Neuron (in vitro differentiated cells): Measurements from ENCODE around the gene CCDC88B.
"Not testable (repeated sequence)": the region's sequence is repeated elsewhere in the genome, so short reads cannot be mapped to it uniquely, and the experiment has no call there.

Experiments
- H2AFZ ChIP-seq: one replicate; pipeline ENCODE4 v1.6.1; 2013; ENCODE audit warnings: low read depth, mild to moderate bottlenecking, inconsistent platforms, low read length, moderate library complexity
- H3K27me3 ChIP-seq: one replicate; pipeline ENCODE4 v1.6.1; 2013; ENCODE audit warnings: low read length; ENCODE audit not compliant: insufficient read depth
- H3K36me3 ChIP-seq: one replicate; pipeline ENCODE4 v1.6.1; 2013; ENCODE audit warnings: low read length; ENCODE audit not compliant: insufficient read depth
- H3K4me1 ChIP-seq: one replicate; pipeline ENCODE4 v1.6.1; 2013; ENCODE audit warnings: low read length; ENCODE audit not compliant: insufficient read depth
- H3K4me3 ChIP-seq: 2 replicates; pipeline ENCODE4 v1.5.1; 2013; ENCODE audit warnings: mild to moderate bottlenecking, low read length, moderate library complexity
- H3K9me3 ChIP-seq: one replicate; pipeline ENCODE4 v1.6.1; 2013; ENCODE audit warnings: low read length

The CCDC88B gene

DNA sequence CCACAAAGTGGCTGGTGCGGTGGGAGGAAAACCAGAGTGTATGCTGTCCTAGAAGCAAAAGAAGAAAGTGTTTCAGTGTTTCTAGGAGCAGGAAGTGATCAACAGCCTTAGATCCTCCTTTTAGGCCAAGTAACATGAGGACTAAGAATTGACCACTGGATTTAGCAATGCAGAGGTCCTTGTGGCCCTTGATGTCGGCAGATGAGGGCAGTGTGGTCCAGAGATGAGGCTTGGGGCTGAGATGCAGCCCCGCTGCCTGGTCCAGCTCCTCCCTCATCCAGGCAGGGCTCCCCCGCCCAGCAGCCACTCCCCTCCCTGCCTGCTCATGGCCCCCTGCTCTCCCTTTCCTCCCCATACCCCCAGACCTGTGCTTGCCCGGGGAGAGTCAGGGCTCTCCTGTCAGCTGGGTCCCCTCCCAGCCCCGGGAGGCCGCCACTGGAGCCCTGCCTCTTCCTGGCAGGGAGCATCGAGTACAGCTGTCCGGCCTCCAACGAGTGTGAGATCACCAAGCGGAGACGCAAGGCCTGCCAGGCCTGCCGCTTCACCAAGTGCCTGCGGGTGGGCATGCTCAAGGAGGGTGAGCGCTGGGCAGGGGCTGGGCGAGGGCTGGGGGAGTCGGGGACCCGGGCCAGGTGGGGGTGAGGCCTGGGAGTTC lies 26.4 kb upstream of the CCDC88B start:
- no peak overlapping the region for H3K4me3 ChIP-seq
- no peaks in the 10 kb centered on the region for H3K27me3 ChIP-seq
- H3K36me3 ChIP-seq = peaks cover 12% of the 10 kb centered on the region
- H3K4me1 ChIP-seq = peaks cover 12% of the 10 kb centered on the region
- no peaks in the 10 kb centered on the region for H3K9me3 ChIP-seq
- H2AFZ ChIP-seq = no peak overlapping the region

DNA sequence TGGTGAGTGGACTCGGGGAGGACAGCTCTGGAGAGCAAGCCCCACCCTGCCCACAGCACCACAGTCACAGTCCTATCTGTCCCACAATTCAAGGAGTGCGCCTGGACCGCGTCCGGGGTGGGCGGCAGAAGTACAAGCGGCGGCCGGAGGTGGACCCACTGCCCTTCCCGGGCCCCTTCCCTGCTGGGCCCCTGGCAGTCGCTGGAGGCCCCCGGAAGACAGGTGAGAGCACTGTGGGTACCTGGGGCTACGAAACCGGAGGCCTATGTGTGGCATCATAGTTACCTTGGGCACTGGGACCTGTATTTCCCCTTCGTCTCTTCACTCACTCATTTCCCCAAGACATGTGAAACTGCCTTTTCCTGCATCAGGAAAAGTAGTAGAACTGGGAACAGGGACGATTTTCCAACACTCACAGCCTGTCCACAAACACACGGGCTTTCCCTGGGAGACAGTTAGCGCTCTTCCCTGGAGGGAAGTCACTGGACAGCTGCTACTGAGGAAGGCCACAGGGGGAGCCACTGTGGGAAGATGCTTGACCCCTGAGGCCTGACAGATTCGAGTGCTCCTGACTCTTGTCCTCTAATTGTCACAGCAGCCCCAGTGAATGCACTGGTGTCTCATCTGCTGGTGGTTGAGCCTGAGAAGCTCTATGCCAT lies 25.7 kb upstream of the CCDC88B start:
- no peak overlapping the region for H2AFZ ChIP-seq
- H3K4me3 ChIP-seq = no peak overlapping the region
- no peaks in the 10 kb centered on the region for H3K9me3 ChIP-seq
- H3K36me3 ChIP-seq = peaks cover 12% of the 10 kb centered on the region
- no peaks in the 10 kb centered on the region for H3K27me3 ChIP-seq
- peaks cover 17% of the 10 kb centered on the region for H3K4me1 ChIP-seq

DNA sequence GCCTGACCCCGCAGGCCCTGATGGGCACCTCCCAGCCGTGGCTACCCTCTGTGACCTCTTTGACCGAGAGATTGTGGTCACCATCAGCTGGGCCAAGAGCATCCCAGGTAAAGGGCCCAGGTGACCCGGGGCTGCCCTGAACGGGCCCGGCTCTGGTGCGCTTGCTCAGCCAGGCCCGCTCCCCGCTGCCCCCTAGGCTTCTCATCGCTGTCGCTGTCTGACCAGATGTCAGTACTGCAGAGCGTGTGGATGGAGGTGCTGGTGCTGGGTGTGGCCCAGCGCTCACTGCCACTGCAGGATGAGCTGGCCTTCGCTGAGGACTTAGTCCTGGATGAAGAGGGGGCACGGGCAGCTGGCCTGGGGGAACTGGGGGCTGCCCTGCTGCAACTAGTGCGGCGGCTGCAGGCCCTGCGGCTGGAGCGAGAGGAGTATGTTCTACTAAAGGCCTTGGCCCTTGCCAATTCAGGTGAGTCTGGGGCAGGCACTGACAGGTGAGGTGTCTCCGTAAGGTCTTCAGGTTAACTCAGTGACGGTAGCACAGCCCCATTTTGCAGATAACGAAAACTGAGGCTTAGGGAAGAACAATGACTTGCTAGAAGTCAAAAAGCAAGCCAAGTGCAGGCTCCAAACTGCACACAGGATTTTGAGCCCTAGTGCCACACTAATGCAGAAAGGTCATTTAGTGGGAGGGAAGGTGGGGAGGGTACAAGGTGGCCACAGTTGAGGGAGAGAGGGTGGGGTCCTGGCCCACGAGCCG lies 25.0 kb upstream of the CCDC88B start:
- no peaks in the 10 kb centered on the region for H3K9me3 ChIP-seq
- H3K4me1 ChIP-seq = peaks cover 18% of the 10 kb centered on the region
- H3K36me3 ChIP-seq = peaks cover 12% of the 10 kb centered on the region
- no peak overlapping the region for H2AFZ ChIP-seq
- no peak overlapping the region for H3K4me3 ChIP-seq
- no peaks in the 10 kb centered on the region for H3K27me3 ChIP-seq

DNA sequence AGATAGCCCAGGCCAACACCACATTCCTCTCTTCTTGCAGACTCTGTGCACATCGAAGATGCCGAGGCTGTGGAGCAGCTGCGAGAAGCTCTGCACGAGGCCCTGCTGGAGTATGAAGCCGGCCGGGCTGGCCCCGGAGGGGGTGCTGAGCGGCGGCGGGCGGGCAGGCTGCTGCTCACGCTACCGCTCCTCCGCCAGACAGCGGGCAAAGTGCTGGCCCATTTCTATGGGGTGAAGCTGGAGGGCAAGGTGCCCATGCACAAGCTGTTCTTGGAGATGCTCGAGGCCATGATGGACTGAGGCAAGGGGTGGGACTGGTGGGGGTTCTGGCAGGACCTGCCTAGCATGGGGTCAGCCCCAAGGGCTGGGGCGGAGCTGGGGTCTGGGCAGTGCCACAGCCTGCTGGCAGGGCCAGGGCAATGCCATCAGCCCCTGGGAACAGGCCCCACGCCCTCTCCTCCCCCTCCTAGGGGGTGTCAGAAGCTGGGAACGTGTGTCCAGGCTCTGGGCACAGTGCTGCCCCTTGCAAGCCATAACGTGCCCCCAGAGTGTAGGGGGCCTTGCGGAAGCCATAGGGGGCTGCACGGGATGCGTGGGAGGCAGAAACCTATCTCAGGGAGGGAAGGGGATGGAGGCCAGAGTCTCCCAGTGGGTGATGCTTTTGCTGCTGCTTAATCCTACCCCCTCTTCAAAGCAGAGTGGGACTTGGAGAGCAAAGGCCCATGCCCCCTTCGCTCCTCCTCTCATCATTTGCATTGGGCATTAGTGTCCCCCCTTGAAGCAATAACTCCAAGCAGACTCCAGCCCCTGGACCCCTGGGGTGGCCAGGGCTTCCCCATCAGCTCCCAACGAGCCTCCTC lies 24.1 kb upstream of the CCDC88B start:
- H3K36me3 ChIP-seq = peaks cover 12% of the 10 kb centered on the region
- not testable (repeated sequence) for H3K4me3 ChIP-seq

DNA sequence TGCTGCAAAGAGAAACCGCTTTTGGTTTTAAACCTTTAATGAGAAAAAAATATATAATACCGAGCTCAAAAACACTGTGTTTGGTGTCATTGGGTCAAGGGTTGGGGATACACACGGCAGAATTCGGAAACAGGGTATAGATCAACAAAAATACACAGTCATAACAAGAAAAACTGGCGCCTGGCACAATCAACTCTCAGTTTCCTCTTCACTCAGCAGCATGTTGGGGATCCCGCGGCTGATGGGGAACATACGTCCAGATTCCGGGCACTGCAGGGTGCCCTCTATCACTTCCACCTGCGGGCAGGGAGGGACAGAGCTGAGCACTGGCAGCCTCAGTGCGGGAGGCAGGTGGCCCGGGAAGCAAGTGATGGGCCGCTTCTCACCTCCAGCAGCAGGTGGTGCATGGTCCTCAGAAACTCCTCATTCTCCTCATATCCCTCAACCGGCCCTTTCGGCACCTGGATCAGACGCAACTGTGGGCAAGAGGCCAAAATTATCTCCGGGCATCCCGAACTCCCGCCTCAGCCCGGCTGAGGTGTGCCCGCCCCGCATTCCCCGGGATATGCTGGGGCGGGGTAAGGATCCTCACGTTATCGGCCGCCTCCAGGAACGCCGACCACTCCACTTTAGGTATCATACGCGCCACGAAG lies 23.2 kb upstream of the CCDC88B start:
- H3K4me1 ChIP-seq = peaks cover 18% of the 10 kb centered on the region
- H3K36me3 ChIP-seq = peaks cover 14% of the 10 kb centered on the region
- H2AFZ ChIP-seq = no peak overlapping the region

More for the DNA sequence above, 24.1 kb upstream of the CCDC88B start:
- not testable (repeated sequence) for H3K27me3 ChIP-seq, H3K9me3 ChIP-seq, H2AFZ ChIP-seq
- peaks cover 18% of the 10 kb centered on the region for H3K4me1 ChIP-seq

DNA sequence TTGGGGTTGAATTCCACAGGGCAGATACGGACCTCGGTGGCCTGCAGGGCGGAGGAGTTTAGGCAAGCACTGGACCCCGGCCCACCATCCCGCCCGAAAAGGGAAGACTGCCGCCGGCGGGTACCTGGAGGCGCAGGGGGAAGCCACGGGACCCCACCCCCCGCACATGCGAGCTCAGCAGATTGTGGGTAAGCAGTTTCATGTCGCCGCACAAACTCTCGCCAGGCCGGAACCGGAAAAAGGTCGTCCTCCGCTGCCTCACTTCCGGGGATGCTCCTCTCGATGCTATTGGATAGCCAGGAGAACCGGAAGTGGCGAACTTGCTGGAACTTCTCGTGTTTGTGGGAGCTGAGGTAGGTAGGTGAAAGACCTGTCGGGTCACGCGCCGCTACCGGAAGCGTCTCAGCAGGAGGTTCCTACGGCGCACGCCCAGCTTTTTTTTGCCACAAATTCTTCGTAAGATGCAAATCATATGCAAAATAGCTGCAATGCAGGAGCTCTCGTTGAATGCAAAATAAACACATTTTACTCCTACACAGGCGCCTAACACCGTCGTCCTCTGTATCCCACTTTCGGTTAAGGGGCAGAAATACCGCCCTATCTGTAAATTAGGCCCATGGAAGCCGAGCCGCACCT lies 22.6 kb upstream of the CCDC88B start, which contains the start of gene TRMT112:
Gene TRMT112 (minus strand): TSS at position 235 of the 636 bp plus-strand sequence. CDS start 33 bp downstream, at position 202.
- H3K4me1 ChIP-seq = peaks cover 18% of the 10 kb centered on the region
- no peaks in the 10 kb centered on the region for H3K9me3 ChIP-seq
- no peaks in the 10 kb centered on the region for H3K27me3 ChIP-seq
- H3K4me3 ChIP-seq = peak within 1 kb of the TSS; percentile 63
- H2AFZ ChIP-seq = peak within 1 kb of the TSS; percentile 38
- peaks cover 14% of the 10 kb centered on the region for H3K36me3 ChIP-seq

More for the DNA sequence above, 23.2 kb upstream of the CCDC88B start:
- Histone ChIP-seq H3K27me3 (no peaks in the 10 kb centered on the region), H3K9me3 (no peaks in the 10 kb centered on the region), H3K4me3 (peak overlapping the region; percentile 63)

DNA sequence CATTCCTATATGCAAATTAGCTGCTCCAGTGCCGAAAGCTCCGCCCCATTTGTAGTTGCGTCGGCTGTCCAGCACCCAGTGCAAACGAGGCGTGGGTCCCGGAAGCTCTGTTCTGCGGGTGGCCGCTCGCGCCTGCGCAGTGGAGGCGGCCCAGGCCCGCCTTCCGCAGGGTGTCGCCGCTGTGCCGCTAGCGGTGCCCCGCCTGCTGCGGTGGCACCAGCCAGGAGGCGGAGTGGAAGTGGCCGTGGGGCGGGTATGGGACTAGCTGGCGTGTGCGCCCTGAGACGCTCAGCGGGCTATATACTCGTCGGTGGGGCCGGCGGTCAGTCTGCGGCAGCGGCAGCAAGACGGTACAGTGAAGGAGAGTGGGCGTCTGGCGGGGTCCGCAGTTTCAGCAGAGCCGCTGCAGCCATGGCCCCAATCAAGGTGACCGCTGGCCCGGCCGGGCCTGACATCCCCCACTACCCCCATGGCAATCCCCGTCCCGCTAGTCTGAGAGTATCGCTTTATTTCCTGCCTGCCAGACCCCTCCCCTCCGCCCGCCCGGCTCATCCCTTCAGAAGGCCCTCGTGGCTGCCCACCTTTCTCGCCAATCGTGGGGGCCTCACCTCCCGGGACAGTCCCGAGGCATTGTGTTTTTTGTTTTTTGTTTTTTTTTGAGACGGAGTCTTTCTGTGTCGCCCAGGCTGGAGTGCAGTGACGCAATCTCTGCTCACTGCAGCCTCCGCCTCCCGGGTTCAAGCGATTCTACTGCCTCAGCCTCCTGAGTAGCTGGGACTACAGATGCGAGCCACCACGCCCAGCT lies 21.8 kb upstream of the CCDC88B start, which contains the start of gene PRDX5:
Gene PRDX5 (plus strand): TSS at position 161 of the 805 bp plus-strand sequence. CDS start 95 bp downstream, at position 256.
- peak within 1 kb of the TSS; percentile 63 for H3K4me3 ChIP-seq
- H3K9me3 ChIP-seq = no peaks in the 10 kb centered on the region
- H2AFZ ChIP-seq = peak within 1 kb of the TSS; percentile 38
- H3K4me1 ChIP-seq = peaks cover 18% of the 10 kb centered on the region
- peaks cover 14% of the 10 kb centered on the region for H3K36me3 ChIP-seq
- no peaks in the 10 kb centered on the region for H3K27me3 ChIP-seq

DNA sequence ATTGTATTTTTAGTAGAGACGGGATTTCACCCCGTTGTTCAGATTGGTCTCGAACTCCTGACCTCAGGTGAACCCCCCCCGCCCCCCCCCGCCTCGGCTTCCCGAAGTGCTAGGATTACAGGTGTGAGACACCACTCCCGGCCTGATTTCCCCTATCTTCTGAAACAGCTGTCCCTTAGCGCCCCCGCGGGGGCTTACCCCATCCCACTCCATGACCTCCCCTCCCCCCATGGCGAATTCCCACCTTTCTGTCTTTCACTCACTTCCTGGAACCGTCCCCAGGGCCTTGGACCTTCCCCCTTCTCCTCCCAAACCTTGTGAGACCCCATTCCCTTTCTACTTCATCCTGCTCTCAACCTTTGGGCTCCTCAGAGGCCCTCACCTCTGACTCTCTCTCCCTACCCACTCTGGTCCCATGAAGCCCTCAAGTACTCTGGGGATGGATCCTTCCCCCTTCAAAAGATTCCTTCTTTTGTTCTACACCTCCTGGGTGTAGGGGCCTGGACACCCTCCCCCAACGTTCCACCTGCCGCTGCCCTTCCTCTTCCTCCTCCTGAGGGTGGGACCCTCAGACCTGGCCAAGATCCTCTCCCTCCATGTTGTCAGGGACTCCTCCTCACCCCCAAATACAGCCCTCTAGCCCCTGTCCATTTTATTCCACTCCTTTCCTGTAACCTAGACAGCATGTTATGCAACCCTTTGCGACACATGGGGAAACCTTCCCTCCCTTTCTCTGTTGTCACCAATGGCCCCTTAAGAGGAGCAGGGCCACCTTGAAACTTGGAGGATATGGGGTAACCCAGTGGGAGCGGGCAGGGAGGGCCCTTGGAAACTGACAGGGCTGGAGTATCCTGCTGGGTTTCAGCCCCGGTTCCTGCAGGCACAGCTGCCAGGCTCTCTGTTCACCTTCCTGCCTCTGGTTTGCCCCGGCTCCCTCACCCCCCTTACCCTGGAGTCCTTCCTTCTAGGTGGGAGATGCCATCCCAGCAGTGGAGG lies 20.9 kb upstream of the CCDC88B start:
- Histone ChIP-seq H3K27me3 (no peaks in the 10 kb centered on the region), H3K36me3 (peaks cover 14% of the 10 kb centered on the region), H2AFZ (no peak overlapping the region), H3K4me3 (peak overlapping the region; percentile 63), H3K9me3 (no peaks in the 10 kb centered on the region), H3K4me1 (peaks cover 18% of the 10 kb centered on the region)

DNA sequence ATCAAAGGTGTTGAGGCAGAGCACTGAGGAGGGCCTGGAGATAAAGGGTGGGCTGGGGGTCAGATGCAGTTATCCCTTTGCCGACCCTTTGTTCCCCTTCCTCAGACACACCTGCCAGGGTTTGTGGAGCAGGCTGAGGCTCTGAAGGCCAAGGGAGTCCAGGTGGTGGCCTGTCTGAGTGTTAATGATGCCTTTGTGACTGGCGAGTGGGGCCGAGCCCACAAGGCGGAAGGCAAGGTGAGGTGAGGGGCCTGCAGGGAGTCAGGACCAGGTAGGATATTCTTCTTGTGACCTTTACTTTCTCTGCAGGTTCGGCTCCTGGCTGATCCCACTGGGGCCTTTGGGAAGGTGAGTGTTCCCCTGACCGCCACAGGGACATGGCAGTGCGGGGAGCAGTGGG lies 19.4 kb upstream of the CCDC88B start:
- no peaks in the 10 kb centered on the region for H3K27me3 ChIP-seq
- H3K4me1 ChIP-seq = peaks cover 18% of the 10 kb centered on the region
- peaks cover 6% of the 10 kb centered on the region for H3K36me3 ChIP-seq
- no peaks in the 10 kb centered on the region for H3K9me3 ChIP-seq
- no peak overlapping the region for H2AFZ ChIP-seq
- no peak overlapping the region for H3K4me3 ChIP-seq

DNA sequence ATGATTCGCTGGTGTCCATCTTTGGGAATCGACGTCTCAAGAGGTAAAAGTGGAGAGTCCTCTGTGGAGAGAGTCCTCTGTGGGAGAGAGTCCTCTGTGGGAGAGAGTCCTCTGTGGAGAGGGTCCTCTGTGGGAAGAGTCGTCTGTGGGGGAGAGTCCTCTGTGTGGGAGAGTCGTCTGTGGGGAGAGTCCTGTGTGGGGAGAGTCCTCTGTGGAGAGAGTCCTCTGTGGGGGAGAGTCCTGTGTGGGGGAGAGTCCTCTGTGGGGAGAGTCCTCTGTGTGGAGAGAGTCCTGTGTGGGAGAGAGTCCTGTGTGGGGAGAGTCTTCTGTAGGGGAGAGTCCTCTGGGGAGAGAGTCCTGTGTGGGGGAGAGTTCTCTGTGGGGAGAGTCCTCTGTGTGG lies 19.0 kb upstream of the CCDC88B start:
- Histone ChIP-seq H3K4me3 (no peak overlapping the region), H3K4me1 (peaks cover 18% of the 10 kb centered on the region), H2AFZ (no peak overlapping the region), H3K36me3 (peaks cover 5% of the 10 kb centered on the region), H3K9me3 (no peaks in the 10 kb centered on the region), H3K27me3 (no peaks in the 10 kb centered on the region)
